NCI-H1417 treated with DMSO at 0.1 percent for 48 hours (cell line): Measurements from ENCODE around the gene RNGTT.
"Not testable (repeated sequence)": the region's sequence is repeated elsewhere in the genome, so short reads cannot be mapped to it uniquely, and the experiment has no call there.

Experiments
- DNase-seq: peaks from one replicate; lab custom pipeline; 2025; lab: John Stamatoyannopoulos, UW

RNGTT gene

GRCh38 chr6:88963139-88964090 is at the start of gene RNGTT:
Gene RNGTT, minus strand, starts transcription at chr6:88963618. Its CDS starts 209 bp downstream, at chr6:88963409.
- DNase-seq = peak; percentile 86

DNA sequence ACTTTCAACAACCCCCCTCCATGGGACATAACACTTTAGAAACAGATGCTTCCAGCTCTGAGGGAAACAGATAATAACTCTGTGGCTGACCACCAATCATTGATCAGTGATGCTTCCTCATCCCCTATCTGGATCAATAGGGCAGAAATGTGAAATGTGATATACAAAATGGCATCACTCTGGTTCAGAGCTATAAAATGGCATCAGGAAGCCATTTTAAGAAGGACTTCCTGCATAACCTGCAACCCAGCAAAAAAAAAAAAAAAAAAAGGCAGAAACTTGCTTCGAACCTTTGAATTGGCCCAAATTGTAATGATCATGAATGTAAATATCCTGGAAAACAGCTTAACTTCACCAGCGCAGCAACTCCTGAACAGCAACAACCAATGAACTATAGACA is 48.0 kb upstream of the RNGTT start:
- DNase-seq = no peak

DNA sequence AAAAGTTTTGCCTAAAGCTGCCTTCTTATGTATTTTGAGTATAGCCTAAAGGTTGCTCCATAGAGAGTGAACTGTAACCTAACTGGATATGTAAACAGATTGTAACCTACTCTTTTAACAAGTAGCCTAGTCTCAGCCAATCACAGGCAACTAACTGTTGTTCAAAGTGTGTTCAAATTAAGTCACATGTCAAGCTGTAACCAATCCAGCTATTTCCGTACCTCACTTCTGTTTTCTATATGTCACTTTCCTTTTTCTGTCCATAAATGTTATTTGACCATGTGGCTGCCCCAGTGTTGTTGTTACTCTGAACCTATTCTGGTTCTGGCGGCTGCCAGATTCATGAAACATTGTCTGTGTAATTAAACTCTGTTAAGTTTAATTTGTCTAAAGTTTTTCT is 47.4 kb upstream of the RNGTT start:
- no peak for DNase-seq

GRCh38 chr6:89009624-89010059 is 46.2 kb upstream of the RNGTT start:
- DNase-seq = no peak

- no peak for DNase-seq
Measured at GRCh38 chr6:89008815-89009374, 45.5 kb upstream of the RNGTT start.

GRCh38 chr6:89008001-89008814 is 44.8 kb upstream of the RNGTT start:
- DNase-seq = no peak

GRCh38 chr6:89007209-89008000 is 44.0 kb upstream of the RNGTT start:
- DNase-seq = no peak

GRCh38 chr6:89002523-89002922 is 39.1 kb upstream of the RNGTT start:
- no peak for DNase-seq

GRCh38 chr6:88997327-88997726 is 33.9 kb upstream of the RNGTT start:
- DNase-seq = no peak

DNA sequence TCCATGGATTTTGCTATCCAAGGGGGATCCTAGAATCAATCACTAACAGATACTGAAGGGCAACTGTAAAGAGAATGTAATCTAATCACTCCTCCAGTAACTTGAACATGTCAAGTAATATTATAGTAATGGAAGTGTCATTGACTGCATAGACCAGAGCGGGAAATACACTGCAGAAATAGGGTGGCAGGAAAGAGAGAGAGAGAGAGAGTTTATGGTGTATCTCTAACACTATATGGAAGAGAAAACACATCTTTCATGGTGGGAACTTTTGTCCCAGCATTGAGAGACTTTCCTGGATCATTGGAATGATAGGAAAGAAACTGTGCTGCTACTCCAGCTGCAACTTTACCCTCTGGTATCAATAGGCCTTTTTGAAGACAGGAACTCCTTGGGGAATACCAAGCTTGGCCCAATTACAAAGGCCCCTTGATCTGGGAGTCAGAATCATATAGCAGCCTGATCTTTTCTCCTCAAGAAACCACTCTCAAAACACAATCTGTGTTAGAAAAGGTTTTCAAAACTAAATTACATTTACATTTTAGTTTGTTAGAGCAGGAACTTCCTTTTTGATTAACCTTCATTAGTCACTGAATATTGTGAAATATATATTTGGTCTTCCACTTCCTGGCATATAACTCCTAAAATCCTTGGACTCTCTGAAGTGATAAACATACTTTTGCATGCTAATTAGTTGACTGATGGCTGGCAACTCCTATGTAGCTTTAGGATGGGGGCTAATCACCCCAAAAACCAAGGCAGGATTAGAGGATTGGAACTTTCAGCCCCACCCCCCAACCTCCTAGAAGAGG is 29.5 kb upstream of the RNGTT start:
- DNase-seq = no peak

GRCh38 chr6:88989215-88989614 is 25.8 kb upstream of the RNGTT start:
- no peak for DNase-seq

- no peak for DNase-seq
Measured at GRCh38 chr6:88987922-88988321, 24.5 kb upstream of the RNGTT start.

GRCh38 chr6:88985901-88986300 is 22.5 kb upstream of the RNGTT start:
- DNase-seq = no peak

DNA sequence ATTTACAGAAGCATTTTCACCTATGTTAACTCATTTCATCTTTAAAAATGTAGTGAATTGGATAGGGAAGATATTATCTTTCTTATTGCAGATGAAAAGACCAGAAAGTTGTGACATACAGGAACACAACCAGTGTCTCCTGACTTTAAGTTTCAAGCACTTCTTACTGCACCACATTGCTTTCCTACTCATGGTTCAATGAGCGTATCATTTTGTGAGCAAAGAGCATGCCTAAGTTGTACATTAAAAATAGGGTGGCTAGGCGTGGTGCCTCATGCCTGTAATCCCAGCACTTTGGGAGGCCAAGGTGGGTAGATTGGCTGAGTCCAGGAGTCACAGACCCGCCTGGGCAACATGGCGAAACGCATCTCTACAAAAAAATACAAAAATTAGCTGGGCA is 21.2 kb upstream of the RNGTT start:
- no peak for DNase-seq

GRCh38 chr6:88984152-88984551 is 20.7 kb upstream of the RNGTT start:
- no peak for DNase-seq

DNA sequence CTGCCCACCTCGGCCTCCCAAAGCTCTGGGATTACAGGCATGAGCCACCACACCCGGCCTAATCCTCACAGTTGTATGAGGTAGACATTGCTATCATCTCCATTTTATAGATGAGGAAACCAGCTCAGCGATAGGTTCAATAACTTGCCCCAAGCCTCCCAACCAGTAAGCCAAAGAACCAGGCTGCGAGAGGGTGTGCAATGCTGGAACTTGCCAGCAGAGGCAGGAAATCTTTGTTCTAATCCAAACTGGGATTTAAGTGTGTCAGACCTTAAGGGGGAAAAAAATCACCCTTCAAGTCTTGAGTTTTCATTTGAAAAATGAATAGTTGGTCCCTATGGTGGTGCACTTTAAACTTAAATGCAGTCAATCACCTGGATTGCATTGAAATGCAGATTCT is 20.1 kb upstream of the RNGTT start:
- no peak for DNase-seq

GRCh38 chr6:88983129-88983528 is 19.7 kb upstream of the RNGTT start:
- DNase-seq = not testable (repeated sequence)

DNA sequence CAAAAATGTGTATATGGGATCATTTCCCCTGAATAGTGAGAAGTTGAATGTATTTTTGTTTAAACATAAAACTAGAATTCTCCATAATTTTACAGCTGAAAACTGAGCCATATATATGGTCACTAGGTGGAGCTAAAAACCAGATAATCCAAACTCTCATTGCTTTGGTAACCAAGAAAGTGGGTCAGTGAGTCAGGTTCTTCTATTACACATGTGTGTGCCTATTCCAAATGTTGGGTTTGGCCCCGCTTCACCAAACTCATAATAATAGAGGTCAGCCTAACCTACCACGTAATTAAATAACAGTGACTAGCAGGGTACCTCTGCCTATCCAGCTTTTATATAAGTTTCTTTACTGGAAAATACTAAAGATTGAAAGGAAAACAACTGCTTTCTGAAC is 19.3 kb upstream of the RNGTT start:
- peak; percentile 9 for DNase-seq

- no peak for DNase-seq
Measured at GRCh38 chr6:88975369-88975768, 12.0 kb upstream of the RNGTT start.

DNA sequence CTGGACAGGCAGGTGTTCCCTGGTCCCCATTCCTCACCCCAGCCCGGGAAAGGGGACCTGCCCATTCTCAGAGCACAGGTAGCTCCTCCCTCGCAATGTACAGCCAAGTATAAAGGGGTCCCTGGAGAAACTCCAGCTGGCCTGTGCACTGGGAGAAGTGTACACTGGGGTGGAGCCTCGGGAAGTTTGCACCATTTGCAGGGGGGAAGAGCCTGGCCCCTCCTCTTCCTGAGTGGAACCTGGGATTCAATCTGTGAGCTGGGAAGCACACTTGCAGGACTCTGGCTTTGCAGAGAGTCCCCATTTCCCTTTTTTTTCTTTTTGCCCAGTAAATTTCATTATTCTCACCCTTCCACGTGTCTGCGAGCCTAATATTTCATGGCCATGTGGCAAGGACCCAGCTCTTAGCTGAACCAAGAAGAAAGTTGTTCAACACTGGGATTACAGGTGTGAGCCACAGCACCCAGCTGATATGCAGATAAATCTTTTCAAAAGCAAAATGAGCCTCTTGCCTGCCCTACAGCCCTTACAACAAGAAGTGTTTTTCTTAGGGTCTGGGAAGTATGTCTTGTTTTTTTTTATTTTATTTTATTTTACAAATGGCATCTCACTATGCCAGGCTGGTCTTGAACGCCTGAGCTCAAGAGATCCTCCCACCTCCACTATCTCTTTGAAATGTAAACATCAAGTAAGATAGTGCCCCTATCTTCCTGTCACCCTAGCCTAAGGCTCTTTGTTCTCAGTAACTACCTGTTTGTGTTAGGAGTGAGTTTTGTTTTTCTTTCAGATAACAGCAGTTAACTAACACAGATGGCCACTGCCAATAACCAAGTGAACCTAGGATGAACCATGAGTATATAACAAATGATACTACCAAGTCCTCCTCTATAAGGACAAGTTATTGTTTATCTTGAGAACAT is 9.3 kb upstream of the RNGTT start:
- no peak for DNase-seq
